ENCODE data around the gene STAG1.
"Not testable (repeated sequence)": the region's sequence is repeated elsewhere in the genome, so short reads cannot be mapped to it uniquely, and the experiment has no call there.

STAG1 gene

GRCh38 chr3:136583823-136584222 lies 168.4 kb downstream of the STAG1 start:
- no peak for DNase-seq

- no peak for DNase-seq
These were observed 174.4 kb downstream of the STAG1 start for GRCh38 chr3:136577791-136578190.

DNA sequence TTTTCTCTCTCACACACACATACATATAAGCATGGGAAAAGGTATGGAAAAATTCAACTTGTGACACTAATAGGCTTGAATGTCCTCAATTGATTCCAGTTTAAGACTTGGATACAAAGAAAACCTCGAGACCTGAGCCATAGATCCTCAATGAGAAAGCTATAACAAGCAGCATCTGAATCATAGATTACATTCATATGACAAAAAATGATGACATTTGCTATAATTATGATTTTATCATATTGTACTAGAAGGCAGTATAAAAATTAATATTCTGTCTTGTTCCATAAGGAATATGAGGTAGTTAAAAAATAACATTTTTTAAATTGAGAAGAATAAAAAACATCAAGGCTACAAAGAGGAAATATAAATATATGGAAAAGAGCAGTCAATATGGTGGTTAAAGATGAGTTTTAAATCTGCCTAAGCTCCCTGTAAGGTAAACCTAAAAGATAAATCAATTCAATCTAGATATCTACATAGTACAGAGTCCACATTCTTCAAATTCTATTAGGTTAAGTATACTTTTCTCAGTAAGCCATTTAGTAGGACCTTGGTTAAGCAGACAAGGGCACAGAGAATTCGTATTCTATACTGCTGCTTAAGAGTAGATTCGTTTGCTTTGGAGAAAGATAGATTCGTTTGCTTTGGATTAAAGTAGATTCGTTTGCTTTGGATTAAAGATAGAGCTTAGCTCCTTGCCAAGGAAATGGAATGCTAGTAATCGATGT lies 175.7 kb downstream of the STAG1 start:
- DNase-seq = no peak

DNA sequence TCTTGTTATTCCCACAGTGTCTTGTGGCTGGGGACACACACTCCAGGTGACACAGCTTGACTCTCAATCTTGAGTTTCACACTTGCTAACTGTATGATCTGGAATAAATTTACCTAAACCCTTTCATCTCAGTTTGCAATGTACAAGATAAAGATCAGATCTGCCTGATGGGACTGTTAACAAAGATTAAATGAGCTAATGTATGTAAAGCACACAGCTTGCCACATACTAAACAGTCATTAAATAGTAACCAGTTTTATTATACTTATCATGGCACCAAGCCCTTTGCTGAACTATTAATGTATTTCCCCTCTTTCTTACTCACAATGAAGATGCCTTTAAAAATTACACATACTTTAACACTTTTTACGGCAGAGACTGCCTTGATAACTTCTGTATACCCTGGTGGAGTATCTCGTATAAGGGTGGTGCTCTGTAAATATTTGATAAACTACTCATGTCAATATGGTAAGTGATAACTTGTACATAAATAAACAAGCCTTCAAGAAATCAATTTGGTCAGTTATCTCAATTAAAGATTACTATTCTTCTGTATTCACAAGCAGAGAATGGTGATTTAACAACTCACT lies 184.5 kb downstream of the STAG1 start:
- no peak for DNase-seq

- not testable (repeated sequence) for DNase-seq
These were observed 187.2 kb downstream of the STAG1 start for GRCh38 chr3:136564962-136565361.

- no peak for DNase-seq
These were observed 190.2 kb downstream of the STAG1 start for GRCh38 chr3:136562026-136562425.

- DNase-seq = no peak
These were observed 192.3 kb downstream of the STAG1 start for GRCh38 chr3:136559896-136560295.

DNA sequence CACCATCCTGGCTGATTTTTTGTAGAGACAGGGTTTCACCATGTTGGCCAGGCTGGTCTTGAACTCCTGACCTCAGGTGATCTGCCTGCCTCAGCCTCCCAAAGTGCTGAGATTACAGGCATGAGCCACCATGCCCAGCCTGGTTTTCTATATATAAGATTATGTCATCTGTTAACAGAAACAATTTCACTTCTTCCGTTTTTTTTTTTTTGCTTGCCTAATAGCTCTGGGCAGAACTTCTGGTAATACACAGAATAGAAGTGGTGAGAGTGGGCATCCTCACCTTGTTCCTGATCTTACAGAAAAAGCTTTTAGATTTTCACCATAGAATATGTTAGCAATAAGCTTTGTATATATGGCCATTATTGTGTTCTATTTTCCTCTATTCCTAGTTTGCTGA lies 202.7 kb downstream of the STAG1 start:
- DNase-seq = not testable (repeated sequence)

- peak; percentile 76 for DNase-seq
These were observed 204.9 kb downstream of the STAG1 start for GRCh38 chr3:136547293-136547692.

DNA sequence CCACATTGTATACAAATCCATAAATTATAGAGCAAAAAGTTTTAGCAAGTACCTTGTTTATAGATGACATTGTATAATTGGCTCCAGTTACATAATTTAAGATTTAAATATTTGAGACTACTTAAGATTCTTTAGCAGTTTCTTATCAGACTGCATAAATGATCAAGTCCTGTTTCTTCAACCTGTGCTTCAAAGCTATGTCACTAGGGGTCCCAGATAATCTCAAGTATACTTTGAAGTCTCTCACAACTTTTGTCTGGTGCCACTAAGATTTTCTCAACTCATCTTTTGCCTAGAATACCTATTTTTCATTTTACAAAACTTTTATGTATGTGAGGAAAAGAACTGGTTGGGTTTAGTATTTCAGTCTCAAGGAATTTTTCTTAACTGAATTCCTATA lies 205.5 kb downstream of the STAG1 start:
- DNase-seq = peak; percentile 20

GRCh38 chr3:136545664-136546268 lies 206.4 kb downstream of the STAG1 start:
- DNase-seq = peak; percentile 6

GRCh38 chr3:136544532-136544931 lies 207.6 kb downstream of the STAG1 start:
- DNase-seq = peak; percentile 28

GRCh38 chr3:136543385-136543784 lies 208.8 kb downstream of the STAG1 start:
- peak; percentile 7 for DNase-seq

- peak; percentile 63 for DNase-seq
These were observed 216.3 kb downstream of the STAG1 start for GRCh38 chr3:136535906-136536305.

- no peak for DNase-seq
These were observed 219.4 kb downstream of the STAG1 start for GRCh38 chr3:136532766-136533165.

GRCh38 chr3:136518102-136518501 lies 234.1 kb downstream of the STAG1 start:
- no peak for DNase-seq

DNA sequence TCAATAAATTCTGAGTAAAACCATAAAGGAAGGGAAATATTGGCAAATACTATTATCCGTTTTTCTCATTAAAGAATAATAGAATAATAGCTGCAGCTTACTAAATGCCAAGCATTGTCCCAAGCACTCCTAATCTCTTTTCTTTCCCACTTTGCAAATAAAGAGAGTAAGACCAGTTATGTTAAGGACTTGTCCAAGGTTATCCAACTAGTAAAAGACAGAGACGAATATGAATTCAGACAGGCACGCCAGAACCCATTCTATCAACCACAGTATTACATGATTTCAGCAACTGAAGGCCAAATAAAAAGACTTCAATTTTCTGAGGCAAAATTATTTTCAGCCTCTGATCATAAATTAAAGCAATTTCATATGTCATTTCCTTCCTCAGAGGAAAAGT lies 235.5 kb downstream of the STAG1 start:
- DNase-seq = no peak

DNA sequence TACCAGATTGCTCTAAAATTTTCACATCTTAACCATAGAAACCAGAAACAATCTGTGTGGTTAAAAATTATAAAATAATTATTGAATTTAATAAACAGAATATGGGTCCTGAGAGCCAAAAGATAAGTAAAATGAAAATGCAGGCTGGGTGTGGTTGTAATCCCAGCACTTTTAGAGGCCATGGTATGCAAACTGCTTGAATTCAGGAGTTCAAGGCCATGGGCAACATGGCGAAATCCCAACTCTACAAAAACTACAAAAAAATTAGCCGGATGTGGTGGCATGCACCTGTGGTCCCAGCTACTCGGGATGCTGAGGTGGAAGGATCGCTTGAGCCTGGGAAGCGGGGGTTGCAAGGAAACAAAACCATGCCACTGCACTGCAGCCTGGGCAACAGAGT lies 236.1 kb downstream of the STAG1 start:
- no peak for DNase-seq

GRCh38 chr3:136514533-136514932 lies 237.6 kb downstream of the STAG1 start:
- not testable (repeated sequence) for DNase-seq

GRCh38 chr3:136513367-136513766 lies 238.8 kb downstream of the STAG1 start:
- DNase-seq = no peak

GRCh38 chr3:136512381-136512780 lies 239.8 kb downstream of the STAG1 start:
- peak; percentile 71 for DNase-seq

DNA sequence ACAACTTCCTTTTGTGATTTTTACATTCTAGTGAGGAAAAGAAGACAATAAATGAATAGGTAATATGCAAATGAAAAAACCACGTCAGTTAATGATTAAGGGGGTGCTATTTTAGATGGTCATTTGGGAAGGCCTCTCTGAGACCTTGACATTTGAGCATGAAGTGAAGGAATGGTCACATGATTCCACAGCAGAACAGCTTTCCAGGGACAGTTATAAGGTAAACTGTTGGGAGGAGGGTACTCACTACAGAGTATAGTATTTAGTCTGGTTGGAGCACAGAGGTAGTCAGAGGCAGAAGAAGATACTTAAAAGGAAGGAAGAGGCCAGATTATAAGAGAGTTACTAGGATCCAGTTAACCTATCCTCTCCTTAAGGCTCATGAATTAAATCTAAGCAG lies 246.5 kb downstream of the STAG1 start:
- DNase-seq = no peak

GRCh38 chr3:136503056-136503455 lies 249.1 kb downstream of the STAG1 start:
- no peak for DNase-seq

DNA sequence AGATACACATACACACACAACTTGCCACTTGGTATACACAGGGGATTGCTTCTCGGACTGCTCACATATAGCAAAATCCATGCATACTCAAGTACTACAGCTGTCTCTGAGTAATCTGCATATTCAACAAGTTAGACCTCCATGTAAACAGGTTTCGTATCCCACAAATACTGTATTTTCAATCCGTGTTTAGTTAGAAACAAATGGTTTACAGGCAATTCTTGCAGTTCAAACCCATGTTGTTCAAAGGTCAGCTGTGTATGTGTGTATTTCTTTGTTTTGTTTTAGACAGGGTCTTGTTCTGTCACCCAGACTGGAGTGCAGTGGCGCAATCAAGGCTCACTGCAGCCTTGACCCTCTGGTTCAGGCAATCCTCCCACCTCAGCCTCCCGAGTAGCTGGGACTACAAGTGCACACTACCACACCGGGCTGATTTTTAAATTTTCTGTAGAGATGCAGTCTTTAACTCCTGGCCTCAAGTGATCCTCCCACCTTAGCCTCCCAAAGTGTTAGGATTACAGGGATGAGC lies 253.2 kb downstream of the STAG1 start:
- no peak for DNase-seq

Data from fibroblast of skin of right biceps (primary cell).